Measurements from ENCODE around the gene TMEM174. TPM values are rescaled to one million over a fixed set of nuclear protein-coding genes. Genes with fewer than 3 reads are reported as not detected.

Gene TMEM174
- total RNA-seq, result not detected

GRCh38 chr5:73172951-73173350, at the start of gene TMEM174:
TMEM174 (plus strand) TSS chr5:73173193; CDS start chr5:73173244, 51 bp downstream.
- no peak for DNase-seq

GRCh38 chr5:73125289-73125688, 47.7 kb upstream of the TMEM174 start:
- DNase-seq, result no peak

GRCh38 chr5:73126381-73126780, 46.6 kb upstream of the TMEM174 start:
- no peak for DNase-seq

DNA sequence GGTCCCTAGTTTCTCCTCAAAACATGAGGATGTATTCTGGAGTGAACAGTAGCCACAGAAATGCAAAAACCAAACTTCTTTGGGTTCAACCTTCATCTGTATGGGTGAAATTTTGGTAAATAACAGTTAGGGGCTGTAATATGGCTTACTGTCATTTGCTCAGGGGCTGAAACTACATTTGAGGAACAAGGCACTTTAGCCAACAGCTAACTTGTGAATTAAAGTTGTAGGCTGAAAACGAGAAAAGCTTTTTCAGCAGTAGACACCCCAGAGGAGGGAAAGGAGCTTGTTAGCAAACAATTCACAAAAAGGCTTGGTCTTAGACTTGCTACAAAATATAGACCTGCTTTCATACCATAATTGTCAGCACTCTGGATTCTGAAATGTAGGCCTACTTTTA, 46.0 kb upstream of the TMEM174 start:
- no peak for DNase-seq

- no peak for DNase-seq
These were observed 43.9 kb upstream of the TMEM174 start for GRCh38 chr5:73129143-73129542.

DNA sequence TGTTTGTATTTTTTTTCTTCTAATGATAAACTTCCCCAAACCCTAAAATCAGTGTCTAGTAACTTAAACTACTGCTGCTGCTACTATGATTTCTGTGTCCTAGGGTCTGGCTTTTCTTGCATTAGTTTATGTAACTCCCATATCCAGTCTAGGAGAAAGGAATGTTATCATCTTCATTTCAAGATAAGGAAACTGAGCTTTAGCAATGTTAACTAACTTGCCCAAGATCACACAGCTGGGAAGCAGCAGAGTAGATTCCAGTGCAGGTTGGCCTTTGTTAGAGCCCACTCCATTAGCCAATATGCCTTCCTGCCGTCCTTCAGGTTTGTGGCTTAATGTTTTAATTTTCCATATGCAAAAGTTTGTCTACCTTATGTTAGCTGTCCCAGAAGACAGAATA, 42.2 kb upstream of the TMEM174 start:
- no peak for DNase-seq

DNA sequence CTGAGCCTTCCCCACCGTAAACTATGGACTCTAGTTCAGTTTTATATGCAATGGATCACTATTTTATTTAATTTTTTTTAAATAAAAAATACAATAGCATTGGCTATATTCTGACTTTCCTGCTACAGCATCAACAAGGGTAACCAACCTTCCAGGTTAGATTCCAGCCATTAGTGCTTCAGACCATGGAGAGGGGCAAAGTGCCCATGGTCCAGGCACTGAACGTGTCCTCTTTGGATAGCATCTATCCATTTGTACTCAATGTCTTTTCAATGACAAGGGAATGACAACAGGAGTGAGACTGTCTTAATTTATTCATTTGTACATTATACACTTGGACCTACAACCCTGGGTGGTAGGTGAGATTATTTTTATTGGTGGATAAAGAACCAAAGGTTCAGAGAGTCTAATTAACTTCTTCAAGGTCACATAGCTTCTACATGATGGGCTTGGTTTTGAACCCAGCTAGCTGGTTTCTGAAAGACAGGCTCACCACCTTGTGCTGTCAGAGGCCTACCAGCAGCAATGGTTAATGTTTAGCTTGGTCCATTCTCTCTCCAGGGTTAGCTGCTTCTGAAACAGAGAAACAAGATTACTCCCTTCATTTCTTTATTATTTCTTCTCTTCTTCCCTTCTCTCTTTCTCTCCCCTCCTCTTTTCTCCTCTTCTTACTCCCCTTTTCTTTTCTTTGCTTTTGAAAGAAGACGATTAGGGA, 41.1 kb upstream of the TMEM174 start:
- DNase-seq, result no peak

GRCh38 chr5:73132759-73133158, 40.2 kb upstream of the TMEM174 start:
- DNase-seq, result no peak

- DNase-seq, result no peak
These were observed 38.0 kb upstream of the TMEM174 start for GRCh38 chr5:73135021-73135420.

DNA sequence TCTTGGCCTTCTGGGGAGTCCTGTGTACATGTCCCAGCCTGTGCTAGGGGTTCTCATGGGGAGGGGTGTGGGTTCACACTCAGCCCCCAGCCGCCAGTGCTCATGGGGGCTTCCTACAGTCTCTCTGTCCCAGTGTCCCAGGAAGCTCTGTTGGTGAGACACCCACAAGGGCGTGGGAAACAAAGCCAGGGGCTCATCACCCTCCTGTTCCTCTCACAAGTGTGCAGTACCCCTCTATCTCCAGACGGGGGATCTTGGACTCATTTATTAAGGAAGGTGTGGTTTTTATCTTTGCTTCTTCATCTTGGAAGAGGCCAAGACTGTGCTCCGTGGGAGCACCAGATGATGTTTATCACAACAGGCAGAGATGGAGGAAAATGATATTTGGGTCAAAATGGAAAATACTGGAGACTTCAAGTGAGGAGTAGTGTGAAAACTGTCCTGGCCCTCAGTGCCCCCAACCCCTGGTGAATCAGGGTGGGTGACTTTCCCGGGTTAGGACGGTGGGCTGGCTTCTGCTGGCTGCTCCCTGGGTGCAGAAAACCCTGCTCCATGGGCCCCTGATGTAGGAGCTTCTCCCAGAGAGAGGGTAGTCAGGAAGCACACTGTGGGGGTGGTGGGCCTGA, 37.5 kb upstream of the TMEM174 start:
- no peak for DNase-seq

DNA sequence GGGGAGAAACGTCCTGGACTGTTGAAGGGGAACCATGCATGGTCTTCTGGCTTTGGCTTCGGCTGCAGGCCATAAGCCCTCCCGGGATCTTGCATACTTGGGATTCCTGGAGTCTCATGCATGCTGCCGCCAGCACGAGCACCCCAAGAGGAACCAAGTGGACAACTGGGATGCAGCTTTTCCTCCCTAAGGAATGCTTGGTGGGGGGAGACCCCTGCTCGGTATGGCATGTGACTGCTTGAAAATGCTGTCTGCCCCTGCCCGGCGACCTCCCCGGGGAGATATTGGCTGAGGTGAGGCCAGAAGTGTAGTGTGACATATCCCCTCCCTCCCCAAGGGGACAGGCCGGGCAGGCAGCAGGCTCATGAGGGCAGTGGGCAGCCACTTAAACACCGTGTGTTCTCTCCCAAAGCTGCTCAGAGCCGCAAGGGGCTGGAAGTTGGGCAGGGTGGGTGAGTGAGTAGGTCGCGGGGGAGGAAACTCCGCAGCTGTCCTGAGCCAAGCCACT, 36.9 kb upstream of the TMEM174 start:
- no peak for DNase-seq

DNA sequence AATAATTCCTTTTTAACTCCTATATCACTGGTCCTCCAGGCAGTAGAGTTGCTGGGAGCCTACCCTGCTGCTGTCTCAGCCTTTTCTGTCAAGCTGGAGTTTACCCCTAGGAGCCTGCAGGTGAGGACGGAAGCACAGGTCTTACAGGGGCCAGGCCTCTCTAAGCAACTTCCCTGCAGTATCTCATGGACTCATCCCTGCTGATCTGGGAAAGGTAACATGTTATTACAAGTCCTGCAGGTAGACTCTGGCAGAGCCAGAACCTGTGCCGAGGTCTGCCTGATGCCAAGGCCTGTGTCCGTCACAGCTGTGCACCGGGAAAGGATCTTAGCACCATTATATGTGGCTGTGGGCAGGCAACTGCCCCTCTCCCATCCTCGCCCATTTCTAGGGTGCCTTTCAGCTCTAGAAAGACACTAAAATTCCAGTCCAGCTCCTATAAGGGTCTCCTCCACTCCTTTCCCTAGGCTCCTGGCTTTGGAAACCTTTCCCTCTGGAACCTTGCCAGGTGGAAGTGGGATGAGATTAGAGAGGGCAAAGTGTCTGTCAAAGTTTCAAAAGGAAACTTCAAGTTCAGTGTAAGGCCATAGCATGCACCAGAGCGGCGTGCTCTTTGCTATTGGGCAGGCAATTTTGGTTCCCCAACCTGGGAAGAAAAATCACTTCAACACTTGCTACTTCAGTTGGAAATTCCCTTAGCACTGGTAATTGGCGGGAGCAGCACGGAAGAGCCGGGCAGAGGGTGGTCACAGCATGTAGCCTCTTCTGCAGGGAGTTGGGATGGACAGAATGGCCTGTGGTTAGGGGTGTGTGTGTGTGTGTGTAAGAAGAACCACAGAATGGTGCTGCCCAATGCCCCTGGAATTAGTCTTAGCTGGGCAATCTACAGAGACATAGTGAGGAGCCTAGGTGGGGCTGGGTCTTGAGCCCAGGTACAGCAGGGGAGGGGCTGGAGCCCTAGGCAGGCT, 35.1 kb upstream of the TMEM174 start:
- DNase-seq, result no peak

GRCh38 chr5:73139485-73139884, 33.5 kb upstream of the TMEM174 start:
- DNase-seq, result no peak

GRCh38 chr5:73140801-73141200, 32.2 kb upstream of the TMEM174 start:
- no peak for DNase-seq

DNA sequence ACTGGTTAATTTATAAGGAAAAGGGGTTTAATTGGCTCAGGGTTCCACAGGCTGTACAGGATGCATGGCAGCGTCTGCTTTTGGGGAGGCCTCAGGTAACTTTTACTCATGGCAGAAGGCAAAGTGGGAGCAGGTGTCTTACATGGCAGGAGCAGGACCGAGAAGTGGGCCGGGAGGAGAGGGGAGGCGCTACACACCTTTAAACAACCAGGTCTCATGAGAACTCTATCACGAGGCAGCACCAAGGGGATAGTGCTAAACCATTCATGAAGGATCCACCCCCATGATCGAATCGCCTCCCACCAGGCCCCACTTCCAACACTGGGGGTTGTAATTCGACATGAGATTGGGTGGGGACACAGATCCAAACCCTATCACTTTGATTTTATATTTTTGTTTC, 31.0 kb upstream of the TMEM174 start:
- no peak for DNase-seq

DNA sequence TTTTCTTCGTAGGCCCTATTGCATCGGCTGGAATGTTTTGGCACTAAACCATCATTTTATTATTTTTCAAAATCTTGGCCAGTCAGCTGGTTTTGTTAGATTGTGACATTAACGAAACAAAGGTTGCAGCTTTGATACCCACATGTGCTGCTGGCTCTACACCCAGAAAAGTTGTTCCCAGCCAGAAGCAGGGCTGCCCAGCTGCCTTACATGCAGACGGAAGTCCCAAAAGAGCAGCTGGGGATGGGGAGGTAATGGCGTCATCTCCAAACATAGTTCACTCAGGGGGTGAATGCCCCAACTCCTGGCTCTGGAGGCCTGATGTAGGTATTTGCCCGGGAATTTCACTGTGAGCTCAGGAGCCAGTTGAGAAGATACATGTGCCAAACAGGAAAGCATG, 29.3 kb upstream of the TMEM174 start:
- DNase-seq, result no peak

DNA sequence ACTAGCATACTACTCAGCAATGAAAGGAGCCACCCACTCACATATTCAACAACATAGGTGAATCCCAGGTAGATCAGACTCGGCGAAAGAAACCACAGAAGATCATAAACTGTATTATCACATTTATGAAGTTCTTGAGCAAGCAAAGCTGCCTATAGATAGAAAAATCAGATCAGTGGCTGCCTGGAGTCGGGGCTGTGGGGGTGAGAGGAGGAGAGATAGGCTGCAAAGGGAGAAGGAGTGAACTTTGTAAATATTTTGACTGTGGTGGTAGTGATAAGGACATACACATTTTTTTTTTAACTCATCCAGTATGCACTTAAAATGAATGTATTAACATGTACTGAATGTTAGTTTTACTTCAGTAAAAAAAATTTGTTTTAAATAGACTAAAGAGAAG, 23.5 kb upstream of the TMEM174 start:
- no peak for DNase-seq

DNA sequence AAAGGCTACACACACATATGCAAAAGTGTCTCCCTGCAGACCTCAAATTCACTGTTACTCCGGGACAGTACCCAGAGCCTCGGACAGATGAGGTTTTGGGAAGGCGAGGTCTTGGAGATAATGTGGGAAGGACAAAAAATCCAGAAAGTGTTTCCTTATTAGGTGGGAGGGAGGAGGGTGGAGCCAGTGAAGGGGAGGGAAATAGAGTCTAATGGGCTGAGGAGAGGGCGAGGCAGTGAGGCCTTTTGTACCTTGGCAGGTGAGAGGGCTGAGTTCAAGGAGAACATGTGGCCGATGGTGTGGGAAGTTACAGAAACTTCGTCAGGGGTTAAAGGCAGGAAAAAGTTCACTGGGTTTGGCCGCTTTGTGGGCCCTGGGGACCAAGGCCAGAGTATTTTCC, 22.1 kb upstream of the TMEM174 start:
- no peak for DNase-seq

- DNase-seq, result no peak
These were observed 21.1 kb upstream of the TMEM174 start for GRCh38 chr5:73151766-73152410.

GRCh38 chr5:73152411-73153388, 20.3 kb upstream of the TMEM174 start:
- no peak for DNase-seq

DNA sequence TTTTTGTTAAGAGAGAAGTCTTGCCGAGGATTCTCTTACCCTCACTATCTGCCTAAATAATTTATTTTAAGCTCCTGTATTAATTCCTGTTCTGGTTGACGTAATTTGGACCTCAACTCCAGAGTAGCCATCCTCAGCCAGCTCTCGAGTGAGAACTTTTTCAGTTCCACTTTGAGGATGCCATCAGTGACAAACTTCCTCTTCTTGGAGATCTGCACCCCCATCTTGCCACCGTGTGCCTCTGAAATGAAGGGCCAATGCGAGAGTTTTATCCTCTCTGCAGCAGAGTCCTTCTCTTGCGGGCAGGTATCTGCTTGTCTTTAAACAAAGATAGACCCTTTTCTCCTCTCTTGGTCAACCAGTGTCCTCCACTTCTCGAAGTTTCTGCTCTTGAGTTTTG, 19.5 kb upstream of the TMEM174 start:
- DNase-seq, result no peak

Measured in skin of body (tissue), 2 donors.